Thoracic aorta (tissue), 2 donors: ENCODE results near the gene ASNS. TPM values are rescaled to one million over a fixed set of nuclear protein-coding genes. Genes with fewer than 3 reads are reported as not detected.

ENCODE experiments used
- ATAC-seq: fragments of 150-250 bp; one replicate; pipeline ENCODE4 v1.8.0; 2017; ENCODE audit warnings: low read depth; ENCODE audit not compliant: insufficient number of reproducible peaks, low FRiP score
- DNase-seq: peaks from one replicate; pipeline ENCODE4 v3.0.0-alpha.2; 2020; ENCODE audit warnings: low spot score
- H3K27ac ChIP-seq, 2 donors: fragments of 200-600 bp; sonication (generic); 1 replicate in 1 of 2; 2 replicates in 1 of 2; pipeline ENCODE4 v1.5.1; 2016; ENCODE audit warnings: mild to moderate bottlenecking in 2 of 2, moderate library complexity in 2 of 2
- H3K27me3 ChIP-seq: fragments of 200-600 bp; sonication (generic); replicated peaks from 2 replicates; pipeline ENCODE4 v1.6.0; 2016; ENCODE audit warnings: mild to moderate bottlenecking; ENCODE audit not compliant: insufficient read depth
- H3K36me3 ChIP-seq: fragments of 200-600 bp; sonication (generic); one replicate; pipeline ENCODE4 v1.5.1; 2016
- H3K4me1 ChIP-seq, 2 donors: fragments of 200-600 bp; sonication (generic); 1 replicate in 1 of 2; 2 replicates in 1 of 2; pipeline versions ENCODE4 v1.5.1 to v1.6.0; 2016; ENCODE audit warnings: low read depth in 2 of 2, mild to moderate bottlenecking in 1 of 2; ENCODE audit not compliant: control insufficient read depth in 1 of 2
- H3K4me3 ChIP-seq: fragments of 200-600 bp; sonication (generic); 2 replicates; pipeline ENCODE4 v1.5.1; 2016; ENCODE audit warnings: mild to moderate bottlenecking
- H3K9me3 ChIP-seq: fragments of 200-600 bp; sonication (generic); 2 replicates; pipeline ENCODE4 v1.5.1; 2016
- total RNA-seq, 2 donors: library from RNA; depleted of rRNA; stranded (reverse); fragments of >200 nt; gene quantifications; one replicate each; pipeline versions ENCODE4 v1.1.0 to v1.2.3, GENCODE V29; 2016
- TF ChIP-seq, protein P1 (sequence below): fragments of 200-600 bp; sonication (generic); IDR thresholded peaks from one replicate; pipeline ENCODE4 v1.5.1; 2019; ENCODE audit warnings: antibody characterized with exemption

ASNS gene
- total RNA-seq, 2 donors from 2014 or later: 18.1 to 21.9 TPM

DNA sequence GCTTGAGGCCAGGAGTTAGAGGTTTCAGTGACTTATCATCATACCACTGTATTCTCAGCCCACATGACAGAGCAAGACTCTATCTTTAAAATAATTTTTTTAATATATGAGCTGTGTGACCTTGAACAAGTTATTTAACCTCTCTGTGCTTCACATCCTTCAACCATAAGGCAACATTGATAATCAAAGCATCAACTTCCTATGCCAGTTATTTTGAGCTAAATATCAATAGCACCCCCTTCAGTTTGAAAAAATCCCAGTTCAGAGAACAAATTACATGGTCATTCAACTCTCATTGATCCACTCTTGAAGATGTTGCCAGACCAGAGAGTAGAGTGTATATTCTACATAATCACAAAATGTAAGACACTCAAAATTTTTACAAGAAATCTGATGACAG is 53.0 kb downstream of the ASNS start:
- no peak overlapping the region for H3K27ac ChIP-seq
- no peaks in the 10 kb centered on the region for H3K4me1 ChIP-seq
- H3K4me3 ChIP-seq: no peak overlapping the region
- no peaks in the 10 kb centered on the region for H3K9me3 ChIP-seq
- H3K36me3 ChIP-seq: no peaks in the 10 kb centered on the region
- TF ChIP-seq, protein P1, sequence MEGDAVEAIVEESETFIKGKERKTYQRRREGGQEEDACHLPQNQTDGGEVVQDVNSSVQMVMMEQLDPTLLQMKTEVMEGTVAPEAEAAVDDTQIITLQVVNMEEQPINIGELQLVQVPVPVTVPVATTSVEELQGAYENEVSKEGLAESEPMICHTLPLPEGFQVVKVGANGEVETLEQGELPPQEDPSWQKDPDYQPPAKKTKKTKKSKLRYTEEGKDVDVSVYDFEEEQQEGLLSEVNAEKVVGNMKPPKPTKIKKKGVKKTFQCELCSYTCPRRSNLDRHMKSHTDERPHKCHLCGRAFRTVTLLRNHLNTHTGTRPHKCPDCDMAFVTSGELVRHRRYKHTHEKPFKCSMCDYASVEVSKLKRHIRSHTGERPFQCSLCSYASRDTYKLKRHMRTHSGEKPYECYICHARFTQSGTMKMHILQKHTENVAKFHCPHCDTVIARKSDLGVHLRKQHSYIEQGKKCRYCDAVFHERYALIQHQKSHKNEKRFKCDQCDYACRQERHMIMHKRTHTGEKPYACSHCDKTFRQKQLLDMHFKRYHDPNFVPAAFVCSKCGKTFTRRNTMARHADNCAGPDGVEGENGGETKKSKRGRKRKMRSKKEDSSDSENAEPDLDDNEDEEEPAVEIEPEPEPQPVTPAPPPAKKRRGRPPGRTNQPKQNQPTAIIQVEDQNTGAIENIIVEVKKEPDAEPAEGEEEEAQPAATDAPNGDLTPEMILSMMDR: no peak
- ATAC-seq (no peak), DNase-seq (no peak)
- no peaks in the 10 kb centered on the region for H3K27me3 ChIP-seq

DNA sequence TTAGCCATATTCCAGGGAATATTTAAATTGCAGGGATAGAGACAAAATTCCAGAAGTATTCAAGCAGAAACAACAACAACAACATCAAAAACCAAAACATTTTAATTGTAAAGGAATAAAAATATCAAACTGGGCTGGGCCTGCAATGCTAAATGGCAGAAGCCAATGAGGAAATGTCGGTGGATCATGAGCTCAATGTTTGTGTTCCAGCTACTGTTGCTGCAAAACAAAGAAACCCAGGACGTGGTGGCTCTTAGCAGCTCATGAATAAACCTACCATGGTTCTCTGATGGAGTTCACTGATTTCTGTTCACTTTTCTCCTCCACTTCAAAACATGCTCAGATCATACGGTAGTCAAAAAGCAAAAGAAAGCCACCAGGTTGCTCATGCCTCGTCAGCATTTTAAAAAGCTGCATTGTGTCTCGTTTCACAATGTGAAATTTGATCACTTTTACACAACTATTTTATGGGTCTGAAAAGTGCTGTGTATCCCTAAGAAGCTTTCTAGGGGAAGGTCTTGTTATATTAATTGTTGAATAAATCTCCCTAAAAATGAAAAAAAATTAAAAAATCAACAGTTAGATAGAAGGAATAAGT is 54.0 kb downstream of the ASNS start:
- H3K36me3 ChIP-seq: no peaks in the 10 kb centered on the region
- TF ChIP-seq, protein P1: no peak

More for the DNA sequence above, 54.0 kb downstream of the ASNS start:
- DNase-seq (no peak), ATAC-seq (no peak)
- Histone ChIP-seq H3K4me3 (no peak overlapping the region), H3K27me3 (no peaks in the 10 kb centered on the region), H3K9me3 (no peaks in the 10 kb centered on the region), H3K27ac (no peak overlapping the region), H3K4me1 (no peaks in the 10 kb centered on the region)

Other genes with a start within 250 kb of the ASNS start
- 10 to 100 TPM; 13.8 to 20.7 TPM for gene TAC1, start 140.3 kb downstream of the ASNS start, total RNA-seq
- not detected for gene OCM2, start 117.8 kb upstream of the ASNS start, total RNA-seq
- gene LMTK2, start 234.5 kb upstream of the ASNS start, total RNA-seq: 10 to 100 TPM; 17.1 to 17.6 TPM